K562 (cell line): ENCODE measurements around the gene VARS1. TPM values are rescaled to one million over a fixed set of nuclear protein-coding genes. Genes with fewer than 3 reads are reported as not detected.

Experiments
- ASH1L ChIP-seq: fragments of 450-650 bp; IDR thresholded peaks from 2 replicates; pipeline ENCODE4 v1.6.1; 2018; ENCODE audit warnings: borderline replicate concordance, mild to moderate bottlenecking, low read depth; ENCODE audit not compliant: partially characterized antibody
- DNMT1 ChIP-seq: fragments of 450-650 bp; IDR thresholded peaks from 2 replicates; pipeline ENCODE4 v1.6.1; 2016; ENCODE audit warnings: antibody characterized with exemption, mild to moderate bottlenecking
- GTF2F1 ChIP-seq: IDR thresholded peaks from 2 replicates; pipeline ENCODE4 v1.6.1; 2011; ENCODE audit warnings: low read depth, low read length, improper control_type of control experiment
- HDAC3 ChIP-seq: fragments of 450-650 bp; IDR thresholded peaks from 2 replicates; pipeline ENCODE4 v1.6.1; 2018; ENCODE audit warnings: borderline replicate concordance, mild to moderate bottlenecking, moderate library complexity; ENCODE audit not compliant: partially characterized antibody
- MTA1 ChIP-seq: fragments of 450-650 bp; IDR thresholded peaks from 2 replicates; pipeline ENCODE4 v1.6.1; 2017; ENCODE audit warnings: borderline replicate concordance
- NR1H2 ChIP-seq: sonication (generic); formaldehyde crosslinking; IDR thresholded peaks from 2 replicates; pipeline ENCODE4 v1.4.0; 2020; ENCODE audit warnings: mild to moderate bottlenecking, missing genetic modification reagents
- PRMT5 ChIP-seq: sonication (generic); formaldehyde crosslinking; IDR thresholded peaks from 2 replicates; pipeline ENCODE4 v1.5.0; 2020; ENCODE audit warnings: missing genetic modification reagents
- TGIF2 ChIP-seq: sonication (generic); formaldehyde crosslinking; IDR thresholded peaks from 2 replicates; pipeline ENCODE4 v1.8.1; 2022; ENCODE audit warnings: mild to moderate bottlenecking, missing genetic modification reagents, moderate library complexity
- ZNF444 ChIP-seq: fragments of 250-450 bp; sonication (Bioruptor Pico); IDR thresholded peaks from 2 replicates; pipeline ENCODE4 v1.4.0; 2020; ENCODE audit warnings: mild to moderate bottlenecking, moderate library complexity
- ZNF76 ChIP-seq: fragments of 250-450 bp; sonication (Bioruptor Pico); IDR thresholded peaks from 2 replicates; pipeline ENCODE4 v1.4.0; 2020; ENCODE audit warnings: mild to moderate bottlenecking, moderate library complexity, borderline replicate concordance
- ZNF77 ChIP-seq: fragments of 250-450 bp; sonication (Bioruptor Pico); IDR thresholded peaks from 2 replicates; pipeline ENCODE4 v1.5.0; 2020
- polyA plus RNA-seq, 8 experiments: library from polyadenylated mRNA; depleted of rRNA in 4 of 8; stranded (reverse) in 5 of 8; unstranded in 3 of 8; fragments of >200 nt; fragmentation: Nextera tagmentation in 2 of 8; fragmentation: Illumina TruSeq in 1 of 8; extraction: Ambion mirVana in 2 of 8; extraction: Trizol in 1 of 8; gene quantifications; 2 replicates each; pipeline versions ENCODE4 v1.2.1 to v1.2.3, GENCODE V29; 2011 to 2014; ENCODE audit warnings: inconsistent platforms in 1 of 8, missing spikeins in 1 of 8
- total RNA-seq, 7 experiments: library from RNA; depleted of rRNA in 6 of 7; stranded (reverse); fragments of >200 nt in 6 of 7; fragmentation: Illumina TruSeq in 2 of 7; extraction: Trizol in 2 of 7; gene quantifications; 2 replicates each; pipeline versions ENCODE4 v1.2.1 to v1.2.3, GENCODE V29; 2011 to 2021; ENCODE audit warnings: low replicate concordance in 1 of 7
- TF ChIP-seq, protein P1 (sequence below): fragments of 250-450 bp; sonication (Bioruptor Pico); IDR thresholded peaks from 2 replicates; pipeline ENCODE4 v1.8.0; 2022; ENCODE audit warnings: inconsistent platforms
- TF ChIP-seq, protein P2 (sequence below): fragments of 250-450 bp; sonication (Bioruptor Pico); IDR thresholded peaks from 2 replicates; pipeline ENCODE4 v1.4.0; 2020; ENCODE audit warnings: mild to moderate bottlenecking
- TF ChIP-seq, protein P3 (sequence below): sonication (generic); formaldehyde crosslinking; IDR thresholded peaks from 2 replicates; pipeline ENCODE4 v1.8.1; 2023; ENCODE audit warnings: mild to moderate bottlenecking, missing genetic modification reagents
- TF ChIP-seq, protein P4 (sequence below), 2 experiments: fragments of 450-650 bp; IDR thresholded peaks; 2 replicates each; pipeline ENCODE4 v1.6.1; 2016
- TF ChIP-seq, protein P5 (sequence below), 3 experiments: fragments of 200-800 bp in 1 of 3; sonication (Bioruptor generic) in 1 of 3; sonication (generic) in 1 of 3; formaldehyde crosslinking in 1 of 3; IDR thresholded peaks; 2 replicates each; pipeline versions ENCODE4 v1.6.1 to v1.8.0; 2016 to 2022; ENCODE audit warnings: mild to moderate bottlenecking in 2 of 3, missing compliant biosample characterization in 2 of 3, missing genetic modification characterization in 2 of 3, missing genetic modification reagents in 1 of 3
- TF ChIP-seq, protein P6 (sequence below): fragments of 450-650 bp; conservative IDR thresholded peaks from 2 replicates; pipeline ENCODE4 v1.6.1; 2016; ENCODE audit warnings: missing genetic modification characterization, low read depth, mild to moderate bottlenecking, control low read depth, missing compliant biosample characterization

VARS1 gene
- total and polyA plus RNA-seq, 9 of the 15 experiments (the other 6 are each of a cell fraction or from before 2014, with no cell fraction given): 2.9 to 488 (median 130) TPM

DNA sequence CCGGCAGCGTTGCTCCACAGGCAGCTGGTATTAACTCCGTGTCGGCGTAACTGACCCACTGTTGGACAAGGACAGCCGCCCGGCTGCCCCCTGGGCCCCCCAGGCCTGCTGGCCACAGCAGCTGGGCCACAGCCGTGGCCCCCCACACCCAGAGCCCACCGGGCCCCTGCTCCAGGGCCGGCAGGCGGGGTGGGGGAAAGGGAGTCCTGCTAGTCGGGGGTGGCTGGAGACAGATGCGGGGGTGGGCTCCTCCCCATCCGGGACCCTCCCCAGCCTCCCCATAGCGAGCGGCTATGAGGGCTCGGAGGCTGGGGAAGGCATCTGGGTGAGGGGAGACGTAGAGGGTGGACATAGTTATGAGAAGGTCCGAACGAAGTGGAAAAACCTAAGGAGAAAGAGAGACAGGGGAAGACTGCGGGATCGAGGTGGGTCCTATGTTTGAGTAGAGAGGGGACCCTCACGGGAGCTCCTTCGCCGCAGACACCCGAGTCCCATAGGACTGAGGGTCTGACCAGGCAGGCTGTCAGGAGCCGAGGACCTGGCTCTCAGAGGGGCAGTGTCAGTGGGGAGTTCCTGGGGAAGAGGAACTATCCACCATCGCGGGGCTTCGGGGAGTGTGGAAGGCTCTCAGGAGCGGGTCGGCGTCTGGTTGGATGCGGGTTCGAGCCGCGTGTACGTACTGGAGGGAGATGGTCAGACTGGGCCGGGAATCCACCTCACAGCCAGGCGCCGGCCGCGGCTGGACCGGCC lies 511 bp downstream of the VARS1 start (continued):
- TF ChIP-seq, protein P1, sequence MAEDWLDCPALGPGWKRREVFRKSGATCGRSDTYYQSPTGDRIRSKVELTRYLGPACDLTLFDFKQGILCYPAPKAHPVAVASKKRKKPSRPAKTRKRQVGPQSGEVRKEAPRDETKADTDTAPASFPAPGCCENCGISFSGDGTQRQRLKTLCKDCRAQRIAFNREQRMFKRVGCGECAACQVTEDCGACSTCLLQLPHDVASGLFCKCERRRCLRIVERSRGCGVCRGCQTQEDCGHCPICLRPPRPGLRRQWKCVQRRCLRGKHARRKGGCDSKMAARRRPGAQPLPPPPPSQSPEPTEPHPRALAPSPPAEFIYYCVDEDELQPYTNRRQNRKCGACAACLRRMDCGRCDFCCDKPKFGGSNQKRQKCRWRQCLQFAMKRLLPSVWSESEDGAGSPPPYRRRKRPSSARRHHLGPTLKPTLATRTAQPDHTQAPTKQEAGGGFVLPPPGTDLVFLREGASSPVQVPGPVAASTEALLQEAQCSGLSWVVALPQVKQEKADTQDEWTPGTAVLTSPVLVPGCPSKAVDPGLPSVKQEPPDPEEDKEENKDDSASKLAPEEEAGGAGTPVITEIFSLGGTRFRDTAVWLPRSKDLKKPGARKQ (CRISPR knock-in tag): no peak
- 0 out of 2 replicates have a peak, but pooled peaks have one; percentile 42 for TF ChIP-seq NR1H2 (CRISPR knock-in tag)
- TF ChIP-seq ZNF76 (CRISPR knock-in tag): no peak
- TF ChIP-seq ZNF77 (CRISPR knock-in tag): no peak
- no peak for TF ChIP-seq ZNF444 (CRISPR knock-in tag)
- TF ChIP-seq, protein P2, sequence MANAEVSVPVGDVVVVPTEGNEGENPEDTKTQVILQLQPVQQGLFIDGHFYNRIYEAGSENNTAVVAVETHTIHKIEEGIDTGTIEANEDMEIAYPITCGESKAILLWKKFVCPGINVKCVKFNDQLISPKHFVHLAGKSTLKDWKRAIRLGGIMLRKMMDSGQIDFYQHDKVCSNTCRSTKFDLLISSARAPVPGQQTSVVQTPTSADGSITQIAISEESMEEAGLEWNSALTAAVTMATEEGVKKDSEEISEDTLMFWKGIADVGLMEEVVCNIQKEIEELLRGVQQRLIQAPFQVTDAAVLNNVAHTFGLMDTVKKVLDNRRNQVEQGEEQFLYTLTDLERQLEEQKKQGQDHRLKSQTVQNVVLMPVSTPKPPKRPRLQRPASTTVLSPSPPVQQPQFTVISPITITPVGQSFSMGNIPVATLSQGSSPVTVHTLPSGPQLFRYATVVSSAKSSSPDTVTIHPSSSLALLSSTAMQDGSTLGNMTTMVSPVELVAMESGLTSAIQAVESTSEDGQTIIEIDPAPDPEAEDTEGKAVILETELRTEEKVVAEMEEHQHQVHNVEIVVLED: no peak
- TF ChIP-seq, protein P3, sequence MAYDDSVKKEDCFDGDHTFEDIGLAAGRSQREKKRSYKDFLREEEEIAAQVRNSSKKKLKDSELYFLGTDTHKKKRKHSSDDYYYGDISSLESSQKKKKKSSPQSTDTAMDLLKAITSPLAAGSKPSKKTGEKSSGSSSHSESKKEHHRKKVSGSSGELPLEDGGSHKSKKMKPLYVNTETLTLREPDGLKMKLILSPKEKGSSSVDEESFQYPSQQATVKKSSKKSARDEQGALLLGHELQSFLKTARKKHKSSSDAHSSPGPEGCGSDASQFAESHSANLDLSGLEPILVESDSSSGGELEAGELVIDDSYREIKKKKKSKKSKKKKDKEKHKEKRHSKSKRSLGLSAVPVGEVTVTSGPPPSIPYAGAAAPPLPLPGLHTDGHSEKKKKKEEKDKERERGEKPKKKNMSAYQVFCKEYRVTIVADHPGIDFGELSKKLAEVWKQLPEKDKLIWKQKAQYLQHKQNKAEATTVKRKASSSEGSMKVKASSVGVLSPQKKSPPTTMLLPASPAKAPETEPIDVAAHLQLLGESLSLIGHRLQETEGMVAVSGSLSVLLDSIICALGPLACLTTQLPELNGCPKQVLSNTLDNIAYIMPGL (CRISPR knock-in tag): no peak
- TF ChIP-seq TGIF2: peak; percentile 93; the same call in 1 of the 2 replicates
- TF ChIP-seq DNMT1: peak; percentile 25; the same call in 1 of the 2 replicates
- no peak for TF ChIP-seq ASH1L
- no peak for TF ChIP-seq MTA1
- no peak for TF ChIP-seq HDAC3
- TF ChIP-seq, protein P4, sequence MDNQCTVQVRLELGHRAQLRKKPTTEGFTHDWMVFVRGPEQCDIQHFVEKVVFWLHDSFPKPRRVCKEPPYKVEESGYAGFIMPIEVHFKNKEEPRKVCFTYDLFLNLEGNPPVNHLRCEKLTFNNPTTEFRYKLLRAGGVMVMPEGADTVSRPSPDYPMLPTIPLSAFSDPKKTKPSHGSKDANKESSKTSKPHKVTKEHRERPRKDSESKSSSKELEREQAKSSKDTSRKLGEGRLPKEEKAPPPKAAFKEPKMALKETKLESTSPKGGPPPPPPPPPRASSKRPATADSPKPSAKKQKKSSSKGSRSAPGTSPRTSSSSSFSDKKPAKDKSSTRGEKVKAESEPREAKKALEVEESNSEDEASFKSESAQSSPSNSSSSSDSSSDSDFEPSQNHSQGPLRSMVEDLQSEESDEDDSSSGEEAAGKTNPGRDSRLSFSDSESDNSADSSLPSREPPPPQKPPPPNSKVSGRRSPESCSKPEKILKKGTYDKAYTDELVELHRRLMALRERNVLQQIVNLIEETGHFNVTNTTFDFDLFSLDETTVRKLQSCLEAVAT (IDR thresholded peaks at IDR 0.05): 0 out of 4 replicates have a peak, but pooled peaks of 1 of the 2 experiments have one; percentile 51
- no peak for TF ChIP-seq PRMT5 (CRISPR knock-in tag)
- no peak for TF ChIP-seq GTF2F1
- TF ChIP-seq, protein P5, sequence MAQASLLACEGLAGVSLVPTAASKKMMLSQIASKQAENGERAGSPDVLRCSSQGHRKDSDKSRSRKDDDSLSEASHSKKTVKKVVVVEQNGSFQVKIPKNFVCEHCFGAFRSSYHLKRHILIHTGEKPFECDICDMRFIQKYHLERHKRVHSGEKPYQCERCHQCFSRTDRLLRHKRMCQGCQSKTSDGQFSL (CRISPR knock-in tag; IDR thresholded peaks at IDR 0.05): peak; percentile 44
- TF ChIP-seq, protein P5 (tag; IDR thresholded peaks at IDR 0.05): no peak
- TF ChIP-seq, protein P6, sequence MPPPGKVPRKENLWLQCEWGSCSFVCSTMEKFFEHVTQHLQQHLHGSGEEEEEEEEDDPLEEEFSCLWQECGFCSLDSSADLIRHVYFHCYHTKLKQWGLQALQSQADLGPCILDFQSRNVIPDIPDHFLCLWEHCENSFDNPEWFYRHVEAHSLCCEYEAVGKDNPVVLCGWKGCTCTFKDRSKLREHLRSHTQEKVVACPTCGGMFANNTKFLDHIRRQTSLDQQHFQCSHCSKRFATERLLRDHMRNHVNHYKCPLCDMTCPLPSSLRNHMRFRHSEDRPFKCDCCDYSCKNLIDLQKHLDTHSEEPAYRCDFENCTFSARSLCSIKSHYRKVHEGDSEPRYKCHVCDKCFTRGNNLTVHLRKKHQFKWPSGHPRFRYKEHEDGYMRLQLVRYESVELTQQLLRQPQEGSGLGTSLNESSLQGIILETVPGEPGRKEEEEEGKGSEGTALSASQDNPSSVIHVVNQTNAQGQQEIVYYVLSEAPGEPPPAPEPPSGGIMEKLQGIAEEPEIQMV (tag): no peak
